Right atrium auricular region (tissue), 2 donors: Measurements from ENCODE around the gene MANF. TPM values are rescaled to one million over a fixed set of nuclear protein-coding genes. Genes with fewer than 3 reads are reported as not detected.

Experiments used
- DNase-seq: peaks from one replicate; pipeline ENCODE4 v3.0.0-alpha.2; 2019; ENCODE audit warnings: low spot score
- H3K27ac ChIP-seq, 2 donors: fragments of 200-600 bp; sonication (generic); 1 replicate in 1 of 2; 2 replicates in 1 of 2; pipeline ENCODE4 v1.5.1; 2016 to 2019
- H3K27me3 ChIP-seq, 2 donors: fragments of 200-600 bp; sonication (generic); one replicate each; pipeline versions ENCODE4 v1.5.1 to v1.6.0; 2017 to 2019
- H3K36me3 ChIP-seq: fragments of 200-600 bp; sonication (generic); one replicate; pipeline ENCODE4 v1.5.1; 2016
- H3K4me1 ChIP-seq, 2 donors: fragments of 200-600 bp; sonication (generic); one replicate each; pipeline versions ENCODE4 v1.5.1 to v1.6.0; 2017 to 2019
- H3K4me3 ChIP-seq, 2 donors: fragments of 200-600 bp; sonication (generic); 1 replicate in 1 of 2; 2 replicates in 1 of 2; pipeline ENCODE4 v1.5.1; 2017 to 2019; ENCODE audit warnings: mild to moderate bottlenecking in 1 of 2, moderate library complexity in 1 of 2
- H3K9me3 ChIP-seq, 2 donors: fragments of 200-600 bp; sonication (generic); one replicate each; pipeline ENCODE4 v1.5.1; 2019
- CTCF ChIP-seq, 2 donors: fragments of 200-600 bp; sonication (generic); IDR thresholded peaks; one replicate each; pipeline ENCODE4 v1.5.1; 2019; ENCODE audit warnings: antibody characterized with exemption in 2 of 2
- total RNA-seq, 2 donors: library from RNA; depleted of rRNA; stranded (reverse); fragments of >200 nt; gene quantifications; one replicate each; pipeline ENCODE4 v1.1.0, GENCODE V29; 2016

MANF gene
- total RNA-seq, 2 donors from 2014 or later = 41.7 to 46.9 TPM

- Histone ChIP-seq H3K9me3 (no peaks in the 10 kb centered on the region), H3K4me1 (peaks cover 0 to 18% of the 10 kb centered on the region in 2 donors), H3K27ac (peak overlapping the region in 1 of 2 donors; percentile 53), H3K4me3 (no peak overlapping the region), H3K27me3 (no peaks in the 10 kb centered on the region), H3K36me3 (no peaks in the 10 kb centered on the region)
- TF ChIP-seq CTCF (IDR thresholded peaks at IDR 0.05) = no peak
- no peak for DNase-seq
Measured at GRCh38 chr3:51340989-51341636, 44.0 kb upstream of the MANF start.

GRCh38 chr3:51343918-51344687 lies 41.0 kb upstream of the MANF start:
- no peaks in the 10 kb centered on the region for H3K9me3 ChIP-seq
- peaks cover 0 to 18% of the 10 kb centered on the region in 2 donors for H3K4me1 ChIP-seq
- H3K27me3 ChIP-seq = no peaks in the 10 kb centered on the region
- no peak overlapping the region for H3K4me3 ChIP-seq
- H3K36me3 ChIP-seq = no peaks in the 10 kb centered on the region
- no peak for TF ChIP-seq CTCF (IDR thresholded peaks at IDR 0.05)
- DNase-seq = peak; percentile 65
- H3K27ac ChIP-seq = no peak overlapping the region

GRCh38 chr3:51350751-51351150 lies 34.3 kb upstream of the MANF start:
- Histone ChIP-seq H3K4me3 (no peak overlapping the region), H3K4me1 (no peaks in the 10 kb centered on the region), H3K36me3 (no peaks in the 10 kb centered on the region), H3K27ac (no peak overlapping the region), H3K9me3 (no peaks in the 10 kb centered on the region), H3K27me3 (no peaks in the 10 kb centered on the region)
- no peak for DNase-seq
- no peak for TF ChIP-seq CTCF (IDR thresholded peaks at IDR 0.05)

- H3K4me3 ChIP-seq = no peak overlapping the region
- no peak for TF ChIP-seq CTCF (IDR thresholded peaks at IDR 0.05)
- no peaks in the 10 kb centered on the region for H3K36me3 ChIP-seq
- no peaks in the 10 kb centered on the region for H3K4me1 ChIP-seq
- H3K27me3 ChIP-seq = no peaks in the 10 kb centered on the region
- no peaks in the 10 kb centered on the region for H3K9me3 ChIP-seq
- DNase-seq = no peak
- H3K27ac ChIP-seq = no peak overlapping the region
Measured at GRCh38 chr3:51353131-51353530, 32.0 kb upstream of the MANF start.

GRCh38 chr3:51353691-51354090 lies 31.4 kb upstream of the MANF start:
- DNase-seq = no peak
- TF ChIP-seq CTCF (IDR thresholded peaks at IDR 0.05) = no peak
- Histone ChIP-seq H3K9me3 (no peaks in the 10 kb centered on the region), H3K36me3 (no peaks in the 10 kb centered on the region), H3K4me3 (no peak overlapping the region), H3K27me3 (no peaks in the 10 kb centered on the region), H3K4me1 (no peaks in the 10 kb centered on the region), H3K27ac (no peak overlapping the region)
